Suprapubic skin (tissue), 4 donors: ENCODE measurements around the gene HOXB7. TPM values are rescaled to one million over a fixed set of nuclear protein-coding genes. Genes with fewer than 3 reads are reported as not detected.

ENCODE experiments used
- DNase-seq, 2 donors: peaks; one replicate each; pipeline ENCODE4 v3.0.0-alpha.2; 2019; ENCODE audit warnings: low spot score in 2 of 2
- H3K27ac ChIP-seq: fragments of 200-600 bp; sonication (generic); one replicate; pipeline ENCODE4 v1.5.1; 2019
- H3K27me3 ChIP-seq: fragments of 200-600 bp; sonication (generic); one replicate; pipeline ENCODE4 v1.5.1; 2019
- H3K36me3 ChIP-seq: fragments of 200-600 bp; sonication (generic); one replicate; pipeline ENCODE4 v1.5.1; 2019
- H3K4me1 ChIP-seq: fragments of 200-600 bp; sonication (generic); one replicate; pipeline ENCODE4 v1.5.1; 2019
- H3K4me3 ChIP-seq: fragments of 200-600 bp; sonication (generic); one replicate; pipeline ENCODE4 v1.5.1; 2019; ENCODE audit warnings: mild to moderate bottlenecking
- H3K9me3 ChIP-seq: fragments of 200-600 bp; sonication (generic); one replicate; pipeline ENCODE4 v1.5.1; 2019
- CTCF ChIP-seq, 2 donors: fragments of 200-600 bp in 1 of 2; fragments of 450-650 bp in 1 of 2; sonication (generic) in 1 of 2; IDR thresholded peaks; one replicate each; pipeline ENCODE4 v1.5.1; 2016 to 2019; ENCODE audit warnings: antibody characterized with exemption in 2 of 2, mild to moderate bottlenecking in 1 of 2, moderate library complexity in 1 of 2
- EP300 ChIP-seq: sonication (generic); formaldehyde crosslinking; IDR thresholded peaks from one replicate; pipeline ENCODE4 v1.6.1; 2017; ENCODE audit warnings: antibody characterized with exemption
- POLR2A ChIP-seq, 2 donors: fragments of 450-650 bp; IDR thresholded peaks; one replicate each; pipeline ENCODE4 v1.6.1; 2017; ENCODE audit warnings: antibody characterized with exemption in 2 of 2, mild to moderate bottlenecking in 2 of 2, moderate library complexity in 2 of 2
- POLR2AphosphoS5 ChIP-seq, 3 donors: sonication (generic); formaldehyde crosslinking; IDR thresholded peaks; one replicate each; pipeline ENCODE4 v1.6.1; 2017; ENCODE audit warnings: antibody characterized with exemption in 3 of 3
- WGBS: methylation state at CpG from one replicate; pipeline ENCODE4 v1.1.5; 2018; 5-methylcytosine and 5-hydroxymethylcytosine counted together
- total RNA-seq, 4 donors: library from RNA; depleted of rRNA; stranded (reverse); fragments of >200 nt; gene quantifications; one replicate each; pipeline ENCODE4 v1.1.0, GENCODE V29; 2016

HOXB7 gene
- total RNA-seq, 4 donors from 2014 or later, result 0.95 to 3.6 (median 2.4) TPM

GRCh38 chr17:48642843-48643696 lies 32.3 kb upstream of the HOXB7 start:
- DNase-seq, result no peak
- Histone ChIP-seq H3K27ac (no peak overlapping the region), H3K27me3 (peaks cover 100% of the 10 kb centered on the region), H3K36me3 (no peaks in the 10 kb centered on the region), H3K4me3 (no peak overlapping the region), H3K9me3 (no peaks in the 10 kb centered on the region), H3K4me1 (peaks cover 23% of the 10 kb centered on the region)
- no peak for TF ChIP-seq CTCF (IDR thresholded peaks at IDR 0.05)
- TF ChIP-seq POLR2A (IDR thresholded peaks at IDR 0.05), result no peak
- no peak for TF ChIP-seq POLR2AphosphoS5 (IDR thresholded peaks at IDR 0.05)
- no peak for TF ChIP-seq EP300
- 50% methylated on average over 20 of the region's 23 CpGs for WGBS

- DNase-seq, result no peak
- H3K27me3 ChIP-seq, result peaks cover 100% of the 10 kb centered on the region
- H3K4me1 ChIP-seq, result peaks cover 16% of the 10 kb centered on the region
- 12% methylated on average over 11 of the region's 58 CpGs for WGBS
- TF ChIP-seq POLR2AphosphoS5 (IDR thresholded peaks at IDR 0.05) (no peak), EP300 (no peak), POLR2A (IDR thresholded peaks at IDR 0.05) (no peak), CTCF (IDR thresholded peaks at IDR 0.05) (no peak)
- no peaks in the 10 kb centered on the region for H3K36me3 ChIP-seq
- H3K4me3 ChIP-seq, result no peak overlapping the region
- no peaks in the 10 kb centered on the region for H3K9me3 ChIP-seq
- H3K27ac ChIP-seq, result no peak overlapping the region
Observed at GRCh38 chr17:48642059-48642842, 31.4 kb upstream of the HOXB7 start.

GRCh38 chr17:48641541-48642058 lies 30.8 kb upstream of the HOXB7 start:
- Histone ChIP-seq H3K27ac (no peak overlapping the region), H3K4me3 (no peak overlapping the region), H3K27me3 (peaks cover 100% of the 10 kb centered on the region), H3K4me1 (peaks cover 11% of the 10 kb centered on the region), H3K36me3 (no peaks in the 10 kb centered on the region), H3K9me3 (no peaks in the 10 kb centered on the region)
- DNase-seq, result no peak
- TF ChIP-seq CTCF (IDR thresholded peaks at IDR 0.05) (no peak), EP300 (no peak), POLR2A (IDR thresholded peaks at IDR 0.05) (no peak), POLR2AphosphoS5 (IDR thresholded peaks at IDR 0.05) (no peak)
- WGBS, result 23% methylated on average over 29 of the region's 29 CpGs

- Histone ChIP-seq H3K4me1 (peaks cover 8% of the 10 kb centered on the region), H3K27ac (no peak overlapping the region), H3K9me3 (no peaks in the 10 kb centered on the region), H3K36me3 (no peaks in the 10 kb centered on the region), H3K4me3 (no peak overlapping the region), H3K27me3 (peaks cover 100% of the 10 kb centered on the region)
- no peak for DNase-seq
- WGBS, result 72% methylated on average over 1 of the region's 1 CpG
- no peak for TF ChIP-seq POLR2A (IDR thresholded peaks at IDR 0.05)
- TF ChIP-seq EP300, result no peak
- TF ChIP-seq POLR2AphosphoS5 (IDR thresholded peaks at IDR 0.05), result no peak
- TF ChIP-seq CTCF (IDR thresholded peaks at IDR 0.05), result no peak
Observed at GRCh38 chr17:48640858-48641180, 30.0 kb upstream of the HOXB7 start.
